NB4 (cell line): Measurements from ENCODE around the gene KDM8.

Experiments used
- CTCF ChIP-seq: IDR thresholded peaks from one replicate; pipeline ENCODE4 v1.5.1; 2012; ENCODE audit warnings: low read depth, low read length
- MYC ChIP-seq: IDR thresholded peaks from 2 replicates; pipeline ENCODE4 v1.6.1; 2011; ENCODE audit warnings: low read depth, low read length
- POLR2A ChIP-seq: IDR thresholded peaks from 2 replicates; pipeline ENCODE4 v1.6.1; 2011; ENCODE audit warnings: mild to moderate bottlenecking; ENCODE audit not compliant: insufficient read length; ENCODE audit errors: extremely low read depth

DNA sequence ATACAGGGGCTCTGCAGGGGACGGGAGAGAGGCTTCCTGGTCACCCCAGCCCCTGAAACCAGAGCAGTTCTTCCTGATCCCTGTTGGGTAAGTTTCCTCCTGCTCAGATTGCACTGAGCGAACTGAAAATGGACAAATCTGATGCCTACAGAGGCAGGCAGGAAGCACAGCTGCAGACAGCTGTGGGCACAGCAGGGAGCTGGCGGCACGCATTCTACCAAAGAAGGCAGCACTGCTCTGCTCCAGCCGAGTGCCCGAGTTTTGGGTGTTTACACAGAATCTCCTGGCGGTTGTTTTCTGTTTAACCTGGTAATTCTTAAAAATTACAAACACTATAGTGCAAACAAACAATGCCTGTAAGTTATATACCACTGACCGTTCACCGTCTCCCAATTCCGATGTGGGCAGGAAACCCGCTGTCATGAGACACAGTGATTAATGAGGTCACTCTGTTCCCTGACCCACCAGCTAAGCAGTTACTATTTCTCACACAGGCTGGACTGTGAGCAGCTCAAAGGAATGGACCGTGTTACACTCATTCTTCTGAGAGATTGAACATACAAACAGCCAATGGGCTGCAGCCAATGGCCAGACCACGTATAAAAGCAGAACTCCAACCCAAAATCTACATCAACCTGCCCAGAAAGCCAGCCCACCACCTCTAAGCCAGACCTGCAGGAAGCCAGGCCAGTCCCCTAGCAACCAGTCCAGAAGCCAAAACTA is 39.7 kb downstream of the KDM8 start:
- TF ChIP-seq POLR2A (no peak), CTCF (no peak), MYC (no peak)
